Epithelial cell of esophagus (primary cell): ENCODE results near the gene ERICH2.
A peak's percentile ranks its signal among the peaks of the same experiment; 100 is the strongest.
"Not testable (repeated sequence)": the region's sequence is repeated elsewhere in the genome, so short reads cannot be mapped to it uniquely, and the experiment has no call there.

Experiments
- DNase-seq: peaks from one replicate; pipeline ENCODE4 v3.0.0; 2010; ENCODE audit warnings: low read depth
- H3K4me3 ChIP-seq: 2 replicates; pipeline ENCODE4 v1.5.1; 2011; ENCODE audit warnings: mild to moderate bottlenecking, low read length, control low read depth
- TF ChIP-seq, protein P1 (sequence below): IDR thresholded peaks from 2 replicates; pipeline ENCODE4 v1.5.1; 2011; ENCODE audit warnings: low read depth, mild to moderate bottlenecking, low read length, control low read depth, inconsistent platforms; ENCODE audit not compliant: insufficient read depth; ENCODE audit errors: missing control alignments

The ERICH2 gene

DNA sequence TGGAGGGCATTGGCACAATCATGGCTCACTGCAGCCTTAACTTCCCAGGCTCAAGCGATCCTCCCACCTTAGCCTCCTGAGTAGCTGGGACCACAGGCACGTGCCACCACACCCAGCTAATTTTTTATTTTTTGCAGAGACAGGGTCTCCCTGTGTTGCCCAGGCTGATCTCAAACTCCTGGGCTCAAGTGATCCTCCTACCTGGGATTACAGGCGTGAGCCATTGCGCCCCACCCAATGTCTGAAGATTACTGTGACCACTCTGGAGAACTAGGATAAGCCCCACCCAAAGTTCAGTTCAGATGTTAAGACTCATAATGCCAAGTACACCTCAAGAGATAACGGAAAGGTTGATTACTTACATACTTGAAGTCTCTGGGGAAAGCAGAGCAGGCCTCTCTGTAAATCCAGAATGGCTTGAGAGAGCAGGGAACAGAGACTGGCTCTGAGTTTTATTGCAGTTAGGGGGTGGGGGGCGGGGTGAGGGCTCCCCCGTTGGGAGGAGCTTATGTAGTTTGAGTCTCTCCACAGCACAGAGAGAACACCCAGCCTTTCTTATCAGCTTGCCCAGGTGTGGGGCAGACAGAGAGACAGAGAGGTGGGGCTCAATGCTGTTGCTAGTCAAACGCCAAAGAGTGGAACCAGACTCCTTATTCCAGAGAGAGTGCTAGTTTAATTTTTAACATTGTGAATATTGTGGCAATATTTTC, 26.5 kb upstream of the ERICH2 start:
- no peak overlapping the region for H3K4me3 ChIP-seq
- no peak for DNase-seq
- TF ChIP-seq, protein P1, sequence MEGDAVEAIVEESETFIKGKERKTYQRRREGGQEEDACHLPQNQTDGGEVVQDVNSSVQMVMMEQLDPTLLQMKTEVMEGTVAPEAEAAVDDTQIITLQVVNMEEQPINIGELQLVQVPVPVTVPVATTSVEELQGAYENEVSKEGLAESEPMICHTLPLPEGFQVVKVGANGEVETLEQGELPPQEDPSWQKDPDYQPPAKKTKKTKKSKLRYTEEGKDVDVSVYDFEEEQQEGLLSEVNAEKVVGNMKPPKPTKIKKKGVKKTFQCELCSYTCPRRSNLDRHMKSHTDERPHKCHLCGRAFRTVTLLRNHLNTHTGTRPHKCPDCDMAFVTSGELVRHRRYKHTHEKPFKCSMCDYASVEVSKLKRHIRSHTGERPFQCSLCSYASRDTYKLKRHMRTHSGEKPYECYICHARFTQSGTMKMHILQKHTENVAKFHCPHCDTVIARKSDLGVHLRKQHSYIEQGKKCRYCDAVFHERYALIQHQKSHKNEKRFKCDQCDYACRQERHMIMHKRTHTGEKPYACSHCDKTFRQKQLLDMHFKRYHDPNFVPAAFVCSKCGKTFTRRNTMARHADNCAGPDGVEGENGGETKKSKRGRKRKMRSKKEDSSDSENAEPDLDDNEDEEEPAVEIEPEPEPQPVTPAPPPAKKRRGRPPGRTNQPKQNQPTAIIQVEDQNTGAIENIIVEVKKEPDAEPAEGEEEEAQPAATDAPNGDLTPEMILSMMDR = no peak

DNA sequence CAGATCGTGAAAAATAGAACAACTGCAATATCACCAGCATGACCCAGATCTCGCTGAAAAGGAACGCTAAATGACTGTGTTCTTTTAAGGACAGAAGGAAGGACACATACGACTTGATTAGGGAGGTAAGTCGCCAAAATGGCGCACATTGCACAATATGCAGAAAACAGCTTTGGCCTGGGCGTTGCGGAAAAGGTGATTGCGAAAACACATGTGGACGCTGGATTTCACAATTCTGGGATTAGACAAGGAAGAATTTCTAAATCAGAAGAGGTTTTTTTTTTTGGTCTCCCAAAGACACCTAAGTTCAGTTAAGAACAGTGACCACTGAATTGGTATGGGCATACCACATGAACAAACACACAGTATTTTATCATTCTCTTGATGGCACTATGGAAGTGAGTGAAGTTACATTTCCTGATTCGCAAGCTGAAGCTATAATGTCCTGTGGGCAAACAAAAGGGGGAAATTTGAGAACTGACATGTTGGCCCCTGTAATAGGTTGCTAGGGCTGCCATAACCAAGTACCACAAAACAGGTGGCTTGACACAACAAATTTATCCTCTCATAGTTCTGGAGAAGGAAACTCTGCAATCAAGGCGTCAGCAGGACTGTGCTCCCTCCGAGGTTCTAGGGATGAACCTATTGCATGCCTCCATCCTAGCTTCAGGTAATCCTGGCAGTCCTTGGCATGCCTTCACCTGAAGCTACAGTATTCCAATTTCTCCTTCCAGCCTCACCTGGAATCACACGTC, 25.8 kb upstream of the ERICH2 start:
- no peak overlapping the region for H3K4me3 ChIP-seq
- peak; percentile 53 for DNase-seq
- TF ChIP-seq, protein P1 = no peak

DNA sequence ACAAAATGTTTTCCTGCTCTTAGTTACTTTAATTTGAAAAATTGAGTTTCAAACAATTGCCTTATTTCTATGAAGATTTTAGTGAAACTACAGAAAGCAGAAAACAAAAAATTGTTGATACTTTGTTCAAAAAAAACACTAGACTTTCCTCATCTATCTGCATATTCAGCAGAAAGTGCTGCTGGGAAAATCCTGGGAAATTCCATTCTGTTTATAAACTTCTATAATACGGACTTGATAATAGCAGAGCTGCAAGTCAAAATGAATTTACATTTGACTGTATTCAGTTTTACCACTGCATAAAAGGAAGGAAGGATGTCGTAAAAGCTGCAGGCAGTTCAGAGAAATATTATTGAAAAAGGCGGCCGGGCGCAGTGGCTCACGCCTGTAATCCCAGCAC, 24.9 kb upstream of the ERICH2 start:
- TF ChIP-seq, protein P1 = no peak
- DNase-seq = no peak
- H3K4me3 ChIP-seq = no peak overlapping the region

DNA sequence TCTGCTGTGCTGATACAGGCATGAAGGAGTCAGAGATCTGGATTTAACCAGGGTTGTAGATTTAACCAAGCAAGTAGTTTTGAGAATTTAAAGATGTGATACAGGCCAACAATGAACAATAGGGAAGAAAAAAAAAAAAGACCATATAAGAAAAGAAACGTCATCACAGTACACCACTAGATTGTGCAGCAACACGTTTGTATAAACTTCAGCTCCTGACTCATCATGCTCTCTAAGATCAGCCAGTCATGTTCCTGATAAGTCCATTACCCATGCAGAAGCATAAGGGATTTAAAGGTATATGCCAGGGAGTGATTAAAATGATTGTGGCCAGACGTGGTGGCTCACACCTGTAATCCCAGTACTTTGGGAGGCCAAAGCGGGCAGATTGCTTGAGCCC, 22.3 kb upstream of the ERICH2 start:
- DNase-seq = peak; percentile 93
- no peak overlapping the region for H3K4me3 ChIP-seq
- TF ChIP-seq, protein P1 = no peak

DNA sequence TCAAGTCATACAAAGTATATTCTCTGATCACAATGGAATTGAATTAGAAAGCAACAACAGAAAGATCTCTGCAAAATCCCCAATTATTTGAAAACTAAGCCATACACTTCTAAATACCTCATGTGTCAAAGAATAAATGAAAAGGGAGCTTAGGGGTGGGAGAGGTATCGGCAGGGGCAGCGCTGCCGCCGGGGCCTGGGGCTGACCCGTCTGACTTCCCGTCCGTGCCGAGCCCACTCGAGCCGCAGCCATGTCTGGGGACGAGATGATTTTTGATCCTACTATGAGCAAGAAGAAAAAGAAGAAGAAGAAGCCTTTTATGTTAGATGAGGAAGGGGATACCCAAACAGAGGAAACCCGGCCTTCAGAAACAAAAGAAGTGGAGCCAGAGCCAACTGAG, 18.6 kb upstream of the ERICH2 start:
- H3K4me3 ChIP-seq, DNase-seq: not testable (repeated sequence)

DNA sequence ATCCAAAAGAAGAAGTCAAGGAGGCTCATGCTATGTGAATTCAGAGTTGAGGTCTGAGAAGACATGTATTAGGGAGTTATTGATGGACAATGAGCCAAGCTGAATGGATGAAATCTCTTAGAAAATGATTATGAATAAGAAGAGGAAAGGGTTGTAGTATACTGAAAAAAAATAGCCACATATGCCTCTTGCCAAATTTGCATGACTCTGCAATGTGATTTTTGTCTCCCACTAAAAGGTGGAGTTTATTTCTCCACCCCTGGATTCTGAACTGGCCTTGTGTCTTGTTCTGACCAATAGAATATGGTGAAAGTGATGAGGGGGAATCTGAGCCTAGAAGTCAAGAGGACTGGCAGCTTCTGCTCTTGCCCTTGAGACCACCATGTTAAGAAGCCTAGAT, 8.6 kb upstream of the ERICH2 start:
- DNase-seq = no peak
- H3K4me3 ChIP-seq = no peak overlapping the region
- TF ChIP-seq, protein P1 = no peak

DNA sequence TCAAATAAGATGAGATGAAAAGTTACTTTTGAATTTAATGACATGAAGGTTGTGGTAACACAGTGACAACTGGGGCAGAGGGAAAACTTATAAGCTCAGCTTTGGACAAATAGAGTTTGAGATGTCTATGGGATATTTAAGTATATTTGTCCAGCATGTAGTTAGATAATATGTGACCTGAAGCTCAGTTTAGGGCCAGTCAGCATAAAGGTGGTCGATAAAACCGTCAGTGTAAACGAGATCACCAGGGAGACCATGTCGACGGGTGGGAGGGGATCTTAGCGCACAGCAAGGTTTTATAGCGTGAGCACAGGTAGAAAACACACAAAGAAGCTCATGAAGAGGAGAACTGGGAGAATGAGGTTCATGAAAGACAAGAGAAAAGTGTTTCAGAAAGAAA, 7.4 kb upstream of the ERICH2 start:
- DNase-seq = no peak

More for the DNA sequence above, 7.4 kb upstream of the ERICH2 start:
- H3K4me3 ChIP-seq = no peak overlapping the region
- TF ChIP-seq, protein P1 = no peak
